Prostate gland (tissue), 2 donors: ENCODE measurements around the gene B4GALNT4. TPM values are rescaled to one million over a fixed set of nuclear protein-coding genes. Genes with fewer than 3 reads are reported as not detected.

ENCODE experiments used
- DNase-seq: peaks from one replicate; pipeline ENCODE4 v3.0.0-alpha.2; 2019; ENCODE audit warnings: low spot score
- H3K27ac ChIP-seq, 2 donors: fragments of 200-600 bp; sonication (generic); 2 replicates each; pipeline ENCODE4 v1.5.1; 2017 to 2019
- H3K27me3 ChIP-seq: fragments of 200-600 bp; sonication (generic); replicated peaks from 2 replicates; pipeline ENCODE4 v1.5.1; 2019; ENCODE audit not compliant: insufficient read depth
- H3K36me3 ChIP-seq, 2 donors: fragments of 200-600 bp; sonication (generic); 1 replicate in 1 of 2; 2 replicates in 1 of 2; pipeline versions ENCODE4 v1.5.1 to v1.8.1; 2017 to 2019
- H3K4me1 ChIP-seq: fragments of 200-600 bp; sonication (generic); replicated peaks from 2 replicates; pipeline ENCODE4 v1.5.1; 2019
- H3K4me3 ChIP-seq, 2 donors: fragments of 200-600 bp; sonication (generic); 2 replicates each; pipeline ENCODE4 v1.5.1; 2017 to 2019
- H3K9me3 ChIP-seq: fragments of 200-600 bp; sonication (generic); 2 replicates; pipeline ENCODE4 v1.5.1; 2017
- POLR2A ChIP-seq: fragments of 450-650 bp; IDR thresholded peaks from one replicate; pipeline ENCODE4 v1.6.1; 2016; ENCODE audit warnings: antibody characterized with exemption, mild to moderate bottlenecking
- POLR2AphosphoS5 ChIP-seq: sonication (generic); formaldehyde crosslinking; IDR thresholded peaks from one replicate; pipeline ENCODE4 v1.6.1; 2017; ENCODE audit warnings: antibody characterized with exemption
- WGBS: methylation state at CpG from one replicate; pipeline ENCODE4 v1.1.5; 2018; 5-methylcytosine and 5-hydroxymethylcytosine counted together
- intact Hi-C: fragments of 100-400 bp; cut with DNase I; formaldehyde crosslinking; loops from one replicate; pipeline ENCODE4 v1.14.2; 2022
- total RNA-seq, 2 donors: library from RNA; depleted of rRNA; stranded (reverse); fragments of >200 nt; gene quantifications; one replicate each; pipeline ENCODE4 v1.1.0, GENCODE V29; 2016
- TF ChIP-seq, protein P1 (sequence below), 4 experiments: fragments of 200-600 bp in 2 of 4; fragments of 450-650 bp in 2 of 4; sonication (generic) in 2 of 4; IDR thresholded peaks; 1 replicate in 3 of 4; 2 replicates in 1 of 4; pipeline ENCODE4 v1.5.1; 2016 to 2019; ENCODE audit warnings: antibody characterized with exemption in 4 of 4, mild to moderate bottlenecking in 2 of 4, moderate library complexity in 2 of 4

The B4GALNT4 gene
- total RNA-seq, 2 donors from 2014 or later: 5.8 to 14.2 TPM

DNA sequence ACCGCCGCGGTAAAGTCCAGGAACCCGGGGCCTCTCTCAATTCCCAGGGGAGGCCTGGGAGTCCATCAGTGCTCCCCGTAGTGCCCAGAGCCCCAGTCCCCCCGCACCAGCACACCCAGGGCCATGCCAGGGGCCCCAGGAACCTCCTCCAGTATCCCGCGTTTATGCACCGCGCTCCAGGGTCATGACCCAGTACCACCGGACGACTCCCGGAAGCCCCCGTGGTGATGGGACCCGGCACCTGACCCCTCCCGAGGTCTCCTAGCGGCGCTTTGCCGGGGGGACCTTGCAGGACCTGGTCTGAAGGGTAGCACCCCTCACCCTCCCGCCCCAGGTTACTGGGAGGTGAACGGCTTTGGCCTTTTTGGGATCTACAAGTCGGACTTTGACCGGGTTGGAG is 11.2 kb downstream of the B4GALNT4 start:
- no peak overlapping the region for H3K4me3 ChIP-seq
- no peak for DNase-seq
- no peaks in the 10 kb centered on the region for H3K36me3 ChIP-seq
- H3K27me3 ChIP-seq: no peaks in the 10 kb centered on the region
- TF ChIP-seq POLR2A (no peak), POLR2AphosphoS5 (no peak)
- TF ChIP-seq, protein P1, sequence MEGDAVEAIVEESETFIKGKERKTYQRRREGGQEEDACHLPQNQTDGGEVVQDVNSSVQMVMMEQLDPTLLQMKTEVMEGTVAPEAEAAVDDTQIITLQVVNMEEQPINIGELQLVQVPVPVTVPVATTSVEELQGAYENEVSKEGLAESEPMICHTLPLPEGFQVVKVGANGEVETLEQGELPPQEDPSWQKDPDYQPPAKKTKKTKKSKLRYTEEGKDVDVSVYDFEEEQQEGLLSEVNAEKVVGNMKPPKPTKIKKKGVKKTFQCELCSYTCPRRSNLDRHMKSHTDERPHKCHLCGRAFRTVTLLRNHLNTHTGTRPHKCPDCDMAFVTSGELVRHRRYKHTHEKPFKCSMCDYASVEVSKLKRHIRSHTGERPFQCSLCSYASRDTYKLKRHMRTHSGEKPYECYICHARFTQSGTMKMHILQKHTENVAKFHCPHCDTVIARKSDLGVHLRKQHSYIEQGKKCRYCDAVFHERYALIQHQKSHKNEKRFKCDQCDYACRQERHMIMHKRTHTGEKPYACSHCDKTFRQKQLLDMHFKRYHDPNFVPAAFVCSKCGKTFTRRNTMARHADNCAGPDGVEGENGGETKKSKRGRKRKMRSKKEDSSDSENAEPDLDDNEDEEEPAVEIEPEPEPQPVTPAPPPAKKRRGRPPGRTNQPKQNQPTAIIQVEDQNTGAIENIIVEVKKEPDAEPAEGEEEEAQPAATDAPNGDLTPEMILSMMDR (IDR thresholded peaks at IDR 0.05): no peak
- H3K27ac ChIP-seq: no peak overlapping the region
- intact Hi-C loops: no loop called here
- WGBS: 96% methylated on average over 23 of the region's 23 CpGs
- H3K9me3 ChIP-seq: no peaks in the 10 kb centered on the region
- no peaks in the 10 kb centered on the region for H3K4me1 ChIP-seq

DNA sequence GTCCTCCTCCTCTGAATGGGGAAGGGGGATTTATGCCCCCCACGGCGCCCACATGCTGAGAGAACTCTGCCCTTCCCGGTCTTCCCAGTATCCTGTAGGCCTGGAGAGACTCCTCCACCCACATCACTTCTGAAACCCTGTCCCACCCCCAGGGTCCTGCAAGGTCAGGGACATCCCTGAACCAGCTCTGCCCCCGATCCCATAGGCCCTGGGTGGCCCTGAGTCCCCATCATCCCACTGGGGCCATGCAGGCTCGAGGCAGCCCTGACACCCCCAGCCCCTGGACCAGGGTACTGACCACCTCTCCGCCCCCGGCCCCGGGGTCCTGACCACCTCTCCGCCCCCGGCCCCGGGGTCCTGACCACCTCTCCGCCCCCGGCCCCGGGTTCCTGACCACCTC is 11.7 kb downstream of the B4GALNT4 start:
- no peak overlapping the region for H3K4me3 ChIP-seq
- H3K27me3 ChIP-seq: no peaks in the 10 kb centered on the region
- 93% methylated on average over 11 of the region's 14 CpGs for WGBS
- TF ChIP-seq POLR2A: no peak
- TF ChIP-seq POLR2AphosphoS5: no peak
- H3K36me3 ChIP-seq: no peaks in the 10 kb centered on the region
- H3K4me1 ChIP-seq: no peaks in the 10 kb centered on the region
- no peak overlapping the region for H3K27ac ChIP-seq
- DNase-seq: no peak
- H3K9me3 ChIP-seq: no peaks in the 10 kb centered on the region
- intact Hi-C loops: no loop called here

DNA sequence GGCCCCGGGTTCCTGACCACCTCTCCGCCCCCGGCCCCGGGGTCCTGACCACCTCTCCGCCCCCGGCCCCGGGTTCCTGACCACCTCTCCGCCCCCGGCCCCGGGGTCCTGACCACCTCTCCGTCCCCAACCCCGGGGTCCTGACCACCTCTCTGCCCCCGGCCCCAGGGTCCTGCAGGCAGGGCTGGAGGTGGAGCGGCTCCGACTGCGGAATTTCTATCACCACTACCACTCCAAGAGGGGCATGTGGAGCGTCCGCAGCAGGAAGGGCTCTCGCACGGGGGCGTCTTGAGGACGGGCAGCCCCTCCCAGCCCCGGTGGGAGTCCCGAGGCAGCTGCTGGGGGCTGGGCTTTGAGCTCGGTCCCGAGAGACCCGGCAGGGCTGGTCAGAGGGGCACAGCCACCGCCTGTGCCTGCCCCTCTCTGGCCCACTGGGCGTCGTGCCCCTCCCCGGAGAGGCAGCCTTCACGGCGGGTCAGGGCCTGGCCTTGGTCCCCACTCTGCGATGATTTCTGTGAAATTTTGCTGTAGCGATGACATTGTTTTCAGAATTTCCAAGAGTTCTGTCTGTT is 12.3 kb downstream of the B4GALNT4 start:
- no peaks in the 10 kb centered on the region for H3K36me3 ChIP-seq
- TF ChIP-seq POLR2AphosphoS5 (no peak), POLR2A (no peak)
- TF ChIP-seq, protein P1 (IDR thresholded peaks at IDR 0.05): no peak
- no peaks in the 10 kb centered on the region for H3K4me1 ChIP-seq
- no peak overlapping the region for H3K27ac ChIP-seq
- no peaks in the 10 kb centered on the region for H3K9me3 ChIP-seq
- no peak for DNase-seq
- no peaks in the 10 kb centered on the region for H3K27me3 ChIP-seq
- intact Hi-C loops: no loop called here
- no peak overlapping the region for H3K4me3 ChIP-seq
- 87% methylated on average over 27 of the region's 35 CpGs for WGBS

DNA sequence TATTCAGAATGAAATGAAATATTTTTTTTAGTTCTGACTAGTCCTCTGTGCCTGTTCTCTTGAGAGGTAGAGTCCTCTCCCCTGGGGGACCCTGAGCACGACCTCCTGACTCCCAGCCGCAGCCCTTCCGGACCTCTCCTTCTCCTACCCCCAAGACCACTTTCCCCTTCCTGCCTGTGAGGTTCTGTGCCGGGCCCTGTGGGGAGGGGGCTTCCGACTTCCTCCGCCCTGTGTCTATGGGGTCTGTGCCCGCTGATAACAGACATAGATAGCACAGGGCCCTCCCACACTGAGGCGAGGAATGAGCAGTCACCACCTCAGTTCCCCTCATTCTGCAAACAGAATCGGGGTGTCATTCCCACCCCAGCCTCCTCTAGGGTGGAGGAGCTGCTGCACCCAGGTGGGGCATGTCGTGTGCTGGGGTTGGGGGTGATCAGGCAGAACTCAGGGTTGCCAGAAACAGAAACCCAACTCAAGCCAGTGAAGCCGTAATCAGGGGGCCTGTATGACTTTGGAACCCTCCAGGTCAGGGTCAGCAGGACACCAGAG is 12.9 kb downstream of the B4GALNT4 start:
- intact Hi-C loops: no loop called here
- Histone ChIP-seq H3K4me1 (no peaks in the 10 kb centered on the region), H3K27ac (no peak overlapping the region), H3K27me3 (no peaks in the 10 kb centered on the region), H3K36me3 (no peaks in the 10 kb centered on the region), H3K9me3 (no peaks in the 10 kb centered on the region), H3K4me3 (no peak overlapping the region)
- WGBS: 85% methylated on average over 11 of the region's 11 CpGs
- TF ChIP-seq, protein P1 (IDR thresholded peaks at IDR 0.05): no peak
- no peak for TF ChIP-seq POLR2AphosphoS5
- no peak for TF ChIP-seq POLR2A
- no peak for DNase-seq

DNA sequence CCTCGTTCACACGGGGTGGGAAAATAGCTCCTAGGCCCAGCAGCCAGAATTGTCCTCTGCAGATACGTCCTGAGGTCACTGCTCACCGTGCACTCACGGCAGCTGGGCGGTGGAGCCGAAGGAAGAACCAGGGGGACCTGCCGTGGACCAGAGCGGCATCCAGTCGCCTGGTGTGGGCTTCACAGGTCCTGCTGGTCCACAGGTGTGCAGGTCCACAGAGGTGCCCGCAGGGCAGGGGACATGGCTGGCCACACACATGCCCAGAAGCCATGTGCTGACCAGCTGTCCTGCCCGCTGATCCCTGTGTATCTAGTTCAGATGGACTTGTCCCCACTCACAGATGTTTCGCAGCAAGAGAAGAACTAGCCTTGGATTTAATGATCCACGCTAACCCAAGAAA is 14.1 kb downstream of the B4GALNT4 start:
- no peak for DNase-seq
- TF ChIP-seq, protein P1 (IDR thresholded peaks at IDR 0.05): no peak
- TF ChIP-seq POLR2A: no peak
- no peak for TF ChIP-seq POLR2AphosphoS5
- 92% methylated on average over 14 of the region's 14 CpGs for WGBS
- Histone ChIP-seq H3K4me1 (no peaks in the 10 kb centered on the region), H3K27ac (no peak overlapping the region), H3K36me3 (no peaks in the 10 kb centered on the region), H3K4me3 (no peak overlapping the region), H3K9me3 (no peaks in the 10 kb centered on the region), H3K27me3 (no peaks in the 10 kb centered on the region)
- intact Hi-C loops: no loop called here
